ENCODE data around the gene NUP42.
"Not testable (repeated sequence)": the region's sequence is repeated elsewhere in the genome, so short reads cannot be mapped to it uniquely, and the experiment has no call there.

The NUP42 gene

GRCh38 chr7:23212841-23213240 lies 31.0 kb downstream of the NUP42 start:
- peaks cover 6% of the 10 kb centered on the region in 2 donors for H3K4me1 ChIP-seq (ENCODE audit: control insufficient read depth in 2 of 2, insufficient read depth in 2 of 2, low read length in 2 of 2)
- no peaks in the 10 kb centered on the region for H3K9me3 ChIP-seq (ENCODE audit: control insufficient read depth in 2 of 2, low read length in 2 of 2)
- no peak overlapping the region for H3K4me3 ChIP-seq (ENCODE audit: low read length in 2 of 2)
- H3K27ac ChIP-seq (ENCODE audit: low read depth in 2 of 2, low read length in 2 of 2), result no peak overlapping the region
- H3K27me3 ChIP-seq (ENCODE audit: control insufficient read depth in 2 of 2, insufficient read depth in 2 of 2, low read length in 2 of 2), result no peaks in the 10 kb centered on the region
- H3K36me3 ChIP-seq (ENCODE audit: control insufficient read depth in 2 of 2, insufficient read depth in 2 of 2, low read length in 2 of 2), result no peaks in the 10 kb centered on the region
- no peak overlapping the region for H3K9ac ChIP-seq (ENCODE audit: low read depth in 1 of 2, low read length in 2 of 2)

- H3K27me3 ChIP-seq (ENCODE audit: control insufficient read depth in 2 of 2, insufficient read depth in 2 of 2, low read length in 2 of 2), result no peaks in the 10 kb centered on the region
- no peak overlapping the region for H3K27ac ChIP-seq (ENCODE audit: low read depth in 2 of 2, low read length in 2 of 2)
- H3K4me1 ChIP-seq (ENCODE audit: control insufficient read depth in 2 of 2, insufficient read depth in 2 of 2, low read length in 2 of 2), result peaks cover 6% of the 10 kb centered on the region in 2 donors
- no peak overlapping the region for H3K4me3 ChIP-seq (ENCODE audit: low read length in 2 of 2)
- no peak overlapping the region for H3K9ac ChIP-seq (ENCODE audit: low read depth in 1 of 2, low read length in 2 of 2)
- H3K36me3 ChIP-seq (ENCODE audit: control insufficient read depth in 2 of 2, insufficient read depth in 2 of 2, low read length in 2 of 2), result no peaks in the 10 kb centered on the region
- no peaks in the 10 kb centered on the region for H3K9me3 ChIP-seq (ENCODE audit: control insufficient read depth in 2 of 2, low read length in 2 of 2)
Measured at GRCh38 chr7:23213755-23214154, 31.9 kb downstream of the NUP42 start.

- Histone ChIP-seq H3K9me3 (ENCODE audit: control insufficient read depth in 2 of 2, low read length in 2 of 2) (no peaks in the 10 kb centered on the region), H3K36me3 (ENCODE audit: control insufficient read depth in 2 of 2, insufficient read depth in 2 of 2, low read length in 2 of 2) (no peaks in the 10 kb centered on the region), H3K27me3 (ENCODE audit: control insufficient read depth in 2 of 2, insufficient read depth in 2 of 2, low read length in 2 of 2) (no peaks in the 10 kb centered on the region), H3K27ac (ENCODE audit: low read depth in 2 of 2, low read length in 2 of 2) (no peak overlapping the region), H3K9ac (ENCODE audit: low read depth in 1 of 2, low read length in 2 of 2) (no peak overlapping the region), H3K4me1 (ENCODE audit: control insufficient read depth in 2 of 2, insufficient read depth in 2 of 2, low read length in 2 of 2) (peaks cover 6% of the 10 kb centered on the region in 2 donors), H3K4me3 (ENCODE audit: low read length in 2 of 2) (no peak overlapping the region)
Measured at GRCh38 chr7:23214423-23214822, 32.6 kb downstream of the NUP42 start.

GRCh38 chr7:23214938-23215337 lies 33.1 kb downstream of the NUP42 start:
- Histone ChIP-seq H3K4me1 (ENCODE audit: control insufficient read depth in 2 of 2, insufficient read depth in 2 of 2, low read length in 2 of 2) (peaks cover 6% of the 10 kb centered on the region in 2 donors), H3K9ac (ENCODE audit: low read depth in 1 of 2, low read length in 2 of 2) (no peak overlapping the region), H3K9me3 (ENCODE audit: control insufficient read depth in 2 of 2, low read length in 2 of 2) (no peaks in the 10 kb centered on the region), H3K27ac (ENCODE audit: low read depth in 2 of 2, low read length in 2 of 2) (no peak overlapping the region), H3K27me3 (ENCODE audit: control insufficient read depth in 2 of 2, insufficient read depth in 2 of 2, low read length in 2 of 2) (no peaks in the 10 kb centered on the region), H3K4me3 (ENCODE audit: low read length in 2 of 2) (no peak overlapping the region), H3K36me3 (ENCODE audit: control insufficient read depth in 2 of 2, insufficient read depth in 2 of 2, low read length in 2 of 2) (no peaks in the 10 kb centered on the region)

GRCh38 chr7:23216021-23216420 lies 34.2 kb downstream of the NUP42 start:
- no peaks in the 10 kb centered on the region for H3K27me3 ChIP-seq (ENCODE audit: control insufficient read depth in 2 of 2, insufficient read depth in 2 of 2, low read length in 2 of 2)
- no peaks in the 10 kb centered on the region for H3K36me3 ChIP-seq (ENCODE audit: control insufficient read depth in 2 of 2, insufficient read depth in 2 of 2, low read length in 2 of 2)
- peaks cover 6% of the 10 kb centered on the region in 2 donors for H3K4me1 ChIP-seq (ENCODE audit: control insufficient read depth in 2 of 2, insufficient read depth in 2 of 2, low read length in 2 of 2)
- peak overlapping the region in 1 of 2 donors; percentile 23 for H3K27ac ChIP-seq (ENCODE audit: low read depth in 2 of 2, low read length in 2 of 2)
- H3K9ac ChIP-seq (ENCODE audit: low read depth in 1 of 2, low read length in 2 of 2), result no peak overlapping the region
- H3K4me3 ChIP-seq (ENCODE audit: low read length in 2 of 2), result no peak overlapping the region
- no peaks in the 10 kb centered on the region for H3K9me3 ChIP-seq (ENCODE audit: control insufficient read depth in 2 of 2, low read length in 2 of 2)

GRCh38 chr7:23218196-23218595 lies 36.3 kb downstream of the NUP42 start:
- H3K27me3 ChIP-seq (ENCODE audit: control insufficient read depth in 2 of 2, insufficient read depth in 2 of 2, low read length in 2 of 2), result no peaks in the 10 kb centered on the region
- no peak overlapping the region for H3K9ac ChIP-seq (ENCODE audit: low read depth in 1 of 2, low read length in 2 of 2)

GRCh38 chr7:23220690-23221305 lies 39.0 kb downstream of the NUP42 start:
- Histone ChIP-seq H3K9ac (ENCODE audit: low read depth in 1 of 2, low read length in 2 of 2) (no peak overlapping the region), H3K4me1 (ENCODE audit: control insufficient read depth in 2 of 2, insufficient read depth in 2 of 2, low read length in 2 of 2) (no peaks in the 10 kb centered on the region), H3K27ac (ENCODE audit: low read depth in 2 of 2, low read length in 2 of 2) (no peak overlapping the region), H3K27me3 (ENCODE audit: control insufficient read depth in 2 of 2, insufficient read depth in 2 of 2, low read length in 2 of 2) (no peaks in the 10 kb centered on the region), H3K36me3 (ENCODE audit: control insufficient read depth in 2 of 2, insufficient read depth in 2 of 2, low read length in 2 of 2) (no peaks in the 10 kb centered on the region), H3K4me3 (ENCODE audit: low read length in 2 of 2) (no peak overlapping the region), H3K9me3 (ENCODE audit: control insufficient read depth in 2 of 2, low read length in 2 of 2) (no peaks in the 10 kb centered on the region)

More at GRCh38 chr7:23218196-23218595, 36.3 kb downstream of the NUP42 start:
- Histone ChIP-seq H3K4me1 (ENCODE audit: control insufficient read depth in 2 of 2, insufficient read depth in 2 of 2, low read length in 2 of 2) (peaks cover 0 to 2% of the 10 kb centered on the region in 2 donors), H3K9me3 (ENCODE audit: control insufficient read depth in 2 of 2, low read length in 2 of 2) (no peaks in the 10 kb centered on the region), H3K27ac (ENCODE audit: low read depth in 2 of 2, low read length in 2 of 2) (no peak overlapping the region), H3K4me3 (ENCODE audit: low read length in 2 of 2) (no peak overlapping the region), H3K36me3 (ENCODE audit: control insufficient read depth in 2 of 2, insufficient read depth in 2 of 2, low read length in 2 of 2) (no peaks in the 10 kb centered on the region)

GRCh38 chr7:23222439-23223030 lies 40.7 kb downstream of the NUP42 start:
- H3K27me3 ChIP-seq (ENCODE audit: control insufficient read depth in 2 of 2, insufficient read depth in 2 of 2, low read length in 2 of 2), result no peaks in the 10 kb centered on the region
- H3K4me3 ChIP-seq (ENCODE audit: low read length in 2 of 2), result no peak overlapping the region
- no peaks in the 10 kb centered on the region for H3K9me3 ChIP-seq (ENCODE audit: control insufficient read depth in 2 of 2, low read length in 2 of 2)
- H3K36me3 ChIP-seq (ENCODE audit: control insufficient read depth in 2 of 2, insufficient read depth in 2 of 2, low read length in 2 of 2), result no peaks in the 10 kb centered on the region
- H3K4me1 ChIP-seq (ENCODE audit: control insufficient read depth in 2 of 2, insufficient read depth in 2 of 2, low read length in 2 of 2), result no peaks in the 10 kb centered on the region
- no peak overlapping the region for H3K9ac ChIP-seq (ENCODE audit: low read depth in 1 of 2, low read length in 2 of 2)
- H3K27ac ChIP-seq (ENCODE audit: low read depth in 2 of 2, low read length in 2 of 2), result no peak overlapping the region

- not testable (repeated sequence) for H3K27ac ChIP-seq (ENCODE audit: low read depth in 2 of 2, low read length in 2 of 2); H3K9ac ChIP-seq (ENCODE audit: low read depth in 1 of 2, low read length in 2 of 2); H3K9me3 ChIP-seq (ENCODE audit: control insufficient read depth in 2 of 2, low read length in 2 of 2); H3K4me1 ChIP-seq (ENCODE audit: control insufficient read depth in 2 of 2, insufficient read depth in 2 of 2, low read length in 2 of 2); H3K36me3 ChIP-seq (ENCODE audit: control insufficient read depth in 2 of 2, insufficient read depth in 2 of 2, low read length in 2 of 2); H3K27me3 ChIP-seq (ENCODE audit: control insufficient read depth in 2 of 2, insufficient read depth in 2 of 2, low read length in 2 of 2); H3K4me3 ChIP-seq (ENCODE audit: low read length in 2 of 2)
Measured at GRCh38 chr7:23224364-23224763, 42.5 kb downstream of the NUP42 start.

- Histone ChIP-seq H3K4me1 (ENCODE audit: control insufficient read depth in 2 of 2, insufficient read depth in 2 of 2, low read length in 2 of 2) (no peaks in the 10 kb centered on the region), H3K4me3 (ENCODE audit: low read length in 2 of 2) (no peak overlapping the region), H3K27me3 (ENCODE audit: control insufficient read depth in 2 of 2, insufficient read depth in 2 of 2, low read length in 2 of 2) (no peaks in the 10 kb centered on the region), H3K9me3 (ENCODE audit: control insufficient read depth in 2 of 2, low read length in 2 of 2) (no peaks in the 10 kb centered on the region), H3K27ac (ENCODE audit: low read depth in 2 of 2, low read length in 2 of 2) (no peak overlapping the region), H3K9ac (ENCODE audit: low read depth in 1 of 2, low read length in 2 of 2) (no peak overlapping the region), H3K36me3 (ENCODE audit: control insufficient read depth in 2 of 2, insufficient read depth in 2 of 2, low read length in 2 of 2) (no peaks in the 10 kb centered on the region)
Measured at GRCh38 chr7:23226844-23227450, 45.1 kb downstream of the NUP42 start.
